Stimulated activated CD4-positive, alpha-beta T cell treated with anti-CD3 and anti-CD28 coated beads, Interleukin-4, amount 100 ng/mL, for 24 hours (primary cell): Measurements from ENCODE around the gene GYPC.

Experiments
- DNase-seq: peaks from one replicate; pipeline ENCODE4 v3.0.0-alpha.2; 2020

GYPC gene

GRCh38 chr2:126652323-126652891 lies 3.6 kb upstream of the GYPC start:
- no peak for DNase-seq

- DNase-seq, result no peak
These were observed 2.8 kb upstream of the GYPC start for GRCh38 chr2:126653109-126653508.

GRCh38 chr2:126653761-126654160 lies 2.2 kb upstream of the GYPC start:
- DNase-seq, result no peak

GRCh38 chr2:126655051-126655450 lies 907 bp upstream of the GYPC start:
- DNase-seq, result no peak

GRCh38 chr2:126656431-126657147 lies 631 bp downstream of the GYPC start:
- peak; percentile 55 for DNase-seq

- DNase-seq, result peak; percentile 59
These were observed 1.2 kb downstream of the GYPC start for GRCh38 chr2:126657148-126657635.

GRCh38 chr2:126657636-126658318 lies 1.8 kb downstream of the GYPC start:
- DNase-seq, result peak; percentile 70

GRCh38 chr2:126658319-126658904 lies 2.5 kb downstream of the GYPC start:
- DNase-seq, result no peak

- peak; percentile 59 for DNase-seq
These were observed 3.1 kb downstream of the GYPC start for GRCh38 chr2:126658905-126659561.

GRCh38 chr2:126659562-126660467 lies 3.9 kb downstream of the GYPC start:
- DNase-seq, result no peak

- DNase-seq, result no peak
These were observed 5.0 kb downstream of the GYPC start for GRCh38 chr2:126660971-126661370.

- no peak for DNase-seq
These were observed 5.9 kb downstream of the GYPC start for GRCh38 chr2:126661702-126662500.

- no peak for DNase-seq
These were observed 6.7 kb downstream of the GYPC start for GRCh38 chr2:126662621-126663020.

- DNase-seq, result no peak
These were observed 7.4 kb downstream of the GYPC start for GRCh38 chr2:126663184-126663963.

GRCh38 chr2:126664234-126664633 lies 8.3 kb downstream of the GYPC start:
- peak; percentile 43 for DNase-seq

- no peak for DNase-seq
These were observed 8.7 kb downstream of the GYPC start for GRCh38 chr2:126664639-126665038.

GRCh38 chr2:126665483-126665882 lies 9.5 kb downstream of the GYPC start:
- no peak for DNase-seq

GRCh38 chr2:126668254-126668653 lies 12.3 kb downstream of the GYPC start:
- DNase-seq, result no peak

- DNase-seq, result no peak
These were observed 13.8 kb downstream of the GYPC start for GRCh38 chr2:126669772-126670171.

- DNase-seq, result no peak
These were observed 15.5 kb downstream of the GYPC start for GRCh38 chr2:126671488-126671887.
